NCI-H446 treated with DMSO at 0.1 percent for 48 hours (cell line): Measurements from ENCODE around the gene HOXB5.

ENCODE experiments used
- DNase-seq: peaks from one replicate; lab custom pipeline; 2025; lab: John Stamatoyannopoulos, UW

HOXB5 gene

GRCh38 chr17:48571826-48572417 lies 21.7 kb downstream of the HOXB5 start:
- DNase-seq = no peak

GRCh38 chr17:48571024-48571818 lies 22.4 kb downstream of the HOXB5 start:
- DNase-seq = no peak

GRCh38 chr17:48570325-48571023 lies 23.1 kb downstream of the HOXB5 start:
- DNase-seq = no peak

GRCh38 chr17:48569674-48570324 lies 23.8 kb downstream of the HOXB5 start:
- no peak for DNase-seq

- no peak for DNase-seq
Measured at GRCh38 chr17:48569240-48569582, 24.4 kb downstream of the HOXB5 start.

- no peak for DNase-seq
Measured at GRCh38 chr17:48568499-48569239, 24.9 kb downstream of the HOXB5 start.

GRCh38 chr17:48567646-48568354 lies 25.8 kb downstream of the HOXB5 start:
- no peak for DNase-seq

- DNase-seq = no peak
Measured at GRCh38 chr17:48567209-48567608, 26.4 kb downstream of the HOXB5 start.

- DNase-seq = no peak
Measured at GRCh38 chr17:48566717-48567116, 26.9 kb downstream of the HOXB5 start.

GRCh38 chr17:48565925-48566710 lies 27.5 kb downstream of the HOXB5 start:
- DNase-seq = no peak

- DNase-seq = no peak
Measured at GRCh38 chr17:48565022-48565554, 28.5 kb downstream of the HOXB5 start.

- no peak for DNase-seq
Measured at GRCh38 chr17:48564188-48565021, 29.2 kb downstream of the HOXB5 start.

GRCh38 chr17:48563867-48564187 lies 29.8 kb downstream of the HOXB5 start:
- no peak for DNase-seq

- DNase-seq = no peak
Measured at GRCh38 chr17:48563385-48563838, 30.2 kb downstream of the HOXB5 start.

GRCh38 chr17:48562934-48563333 lies 30.6 kb downstream of the HOXB5 start:
- no peak for DNase-seq

GRCh38 chr17:48561884-48562810 lies 31.4 kb downstream of the HOXB5 start:
- no peak for DNase-seq

GRCh38 chr17:48559840-48560817 lies 33.5 kb downstream of the HOXB5 start:
- no peak for DNase-seq
